HG03139 (cell line): ENCODE data around the gene MPDU1.

Experiments used
- ATAC-seq: cut with Tn5 transposase; IDR thresholded peaks from one replicate; pipeline ENCODE4 v1.9.1; 2021; ENCODE audit not compliant: unreplicated experiment

The MPDU1 gene

DNA sequence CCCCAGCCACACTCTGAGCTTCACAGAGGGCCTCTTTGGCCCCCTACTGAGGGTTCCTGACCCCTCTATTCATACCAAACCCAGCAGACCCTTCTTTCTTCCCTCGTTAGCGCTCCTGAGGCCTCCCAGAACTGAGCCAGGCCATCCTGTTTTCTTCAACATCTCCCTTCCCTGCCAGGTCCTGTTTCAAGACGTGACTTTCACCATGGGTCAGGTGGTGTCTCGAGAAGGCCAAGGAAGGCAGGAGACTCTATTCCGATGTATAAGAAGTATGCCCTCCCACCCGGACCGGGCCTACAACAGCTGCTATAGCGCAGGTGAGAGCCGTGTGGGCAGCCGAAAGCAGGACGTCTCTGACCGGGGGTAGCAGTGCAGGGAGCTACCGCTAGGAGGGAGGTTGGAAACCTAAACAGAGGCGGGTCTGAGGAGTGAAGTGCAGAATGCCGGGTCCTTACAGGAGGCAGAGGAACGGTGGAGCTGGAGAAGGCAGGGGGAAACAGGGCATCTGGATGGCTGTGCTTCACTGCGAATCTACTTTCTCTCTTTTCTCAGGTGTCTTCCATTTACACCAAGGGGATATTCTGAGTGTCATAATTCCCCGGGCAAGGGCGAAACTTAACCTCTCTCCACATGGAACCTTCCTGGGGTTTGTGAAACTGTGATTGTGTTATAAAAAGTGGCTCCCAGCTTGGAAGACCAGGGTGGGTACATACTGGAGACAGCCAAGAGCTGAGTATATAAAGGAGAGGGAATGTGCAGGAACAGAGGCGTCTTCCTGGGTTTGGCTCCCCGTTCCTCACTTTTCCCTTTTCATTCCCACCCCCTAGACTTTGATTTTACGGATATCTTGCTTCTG lies 23.3 kb upstream of the MPDU1 start:
- no peak for ATAC-seq

DNA sequence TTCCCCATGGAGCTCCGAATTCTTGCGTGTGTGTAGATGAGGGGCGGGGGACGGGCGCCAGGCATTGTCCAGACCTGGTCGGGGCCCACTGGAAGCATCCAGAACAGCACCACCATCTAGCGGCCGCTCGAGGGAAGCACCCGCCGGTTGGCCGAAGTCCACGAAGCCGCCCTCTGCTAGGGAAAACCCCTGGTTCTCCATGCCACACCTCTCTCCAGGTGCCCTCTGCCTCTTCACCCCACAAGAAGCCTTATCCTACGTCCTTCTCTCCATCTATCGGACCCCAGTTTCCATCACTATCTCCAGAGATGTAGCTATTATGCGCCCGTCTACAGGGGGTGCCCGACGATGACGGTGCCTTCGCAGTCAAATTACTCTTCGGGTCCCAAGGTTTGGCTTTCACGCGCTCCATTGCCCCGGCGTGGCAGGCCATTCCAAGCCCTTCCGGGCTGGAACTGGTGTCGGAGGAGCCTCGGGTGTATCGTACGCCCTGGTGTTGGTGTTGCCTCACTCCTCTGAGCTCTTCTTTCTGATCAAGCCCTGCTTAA lies 22.6 kb upstream of the MPDU1 start:
- no peak for ATAC-seq

DNA sequence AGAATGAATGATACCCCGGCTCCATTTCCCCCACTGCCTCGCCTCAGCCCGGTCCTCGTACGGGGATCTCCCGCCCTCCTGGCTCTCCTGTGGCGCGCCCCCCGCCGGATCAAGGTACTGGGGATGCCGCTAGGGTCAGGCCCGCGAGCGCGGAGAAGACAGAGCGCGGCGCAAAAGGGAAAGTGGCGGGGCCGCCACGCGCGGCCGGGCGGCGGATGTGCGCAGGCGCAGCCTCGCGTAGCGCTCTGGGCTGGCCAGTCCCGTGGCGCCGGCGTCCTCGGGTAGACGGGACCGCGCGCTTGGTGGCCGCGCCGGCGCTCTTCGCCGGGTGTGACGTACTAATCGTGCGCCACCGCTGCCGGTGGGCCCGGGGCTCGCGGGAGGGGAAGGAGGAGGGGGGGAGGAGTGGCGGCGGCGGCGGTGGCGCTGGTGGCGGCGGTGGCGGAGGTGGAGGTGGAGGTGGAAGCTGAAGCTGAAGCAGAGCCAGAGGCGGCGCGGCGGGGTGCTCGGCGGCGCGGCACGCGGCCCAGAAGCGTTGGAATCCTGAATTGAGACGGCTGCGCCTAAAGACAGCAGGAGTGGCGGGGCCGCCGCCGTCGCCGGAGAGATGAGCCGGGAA lies 22.0 kb upstream of the MPDU1 start, which contains the start of gene SENP3:
SENP3 (plus strand) TSS at position 331 of the 619 bp plus-strand sequence. CDS start 1,158 bp downstream, outside the sequence.
- ATAC-seq = peak; percentile 66

DNA sequence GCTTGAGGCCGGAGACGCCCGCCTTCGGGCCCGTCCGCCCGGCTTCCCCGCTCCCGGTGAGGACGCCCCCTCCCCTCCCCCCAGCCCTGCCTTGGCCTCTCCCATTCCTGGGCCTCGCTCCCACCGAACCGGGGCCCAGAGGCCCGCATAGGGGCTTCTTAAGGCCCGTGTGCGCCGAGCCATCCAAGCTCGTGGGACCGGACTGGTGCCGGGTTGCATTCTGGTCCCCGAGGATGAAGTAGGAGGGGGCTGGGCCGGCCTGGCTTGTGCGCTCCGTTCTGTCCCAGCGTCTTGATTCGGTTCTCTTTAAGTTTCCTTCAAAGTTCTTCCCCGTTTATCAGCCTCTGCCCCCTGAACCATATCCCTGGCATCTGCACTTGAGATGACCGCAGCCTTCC lies 21.4 kb upstream of the MPDU1 start:
- ATAC-seq = no peak

DNA sequence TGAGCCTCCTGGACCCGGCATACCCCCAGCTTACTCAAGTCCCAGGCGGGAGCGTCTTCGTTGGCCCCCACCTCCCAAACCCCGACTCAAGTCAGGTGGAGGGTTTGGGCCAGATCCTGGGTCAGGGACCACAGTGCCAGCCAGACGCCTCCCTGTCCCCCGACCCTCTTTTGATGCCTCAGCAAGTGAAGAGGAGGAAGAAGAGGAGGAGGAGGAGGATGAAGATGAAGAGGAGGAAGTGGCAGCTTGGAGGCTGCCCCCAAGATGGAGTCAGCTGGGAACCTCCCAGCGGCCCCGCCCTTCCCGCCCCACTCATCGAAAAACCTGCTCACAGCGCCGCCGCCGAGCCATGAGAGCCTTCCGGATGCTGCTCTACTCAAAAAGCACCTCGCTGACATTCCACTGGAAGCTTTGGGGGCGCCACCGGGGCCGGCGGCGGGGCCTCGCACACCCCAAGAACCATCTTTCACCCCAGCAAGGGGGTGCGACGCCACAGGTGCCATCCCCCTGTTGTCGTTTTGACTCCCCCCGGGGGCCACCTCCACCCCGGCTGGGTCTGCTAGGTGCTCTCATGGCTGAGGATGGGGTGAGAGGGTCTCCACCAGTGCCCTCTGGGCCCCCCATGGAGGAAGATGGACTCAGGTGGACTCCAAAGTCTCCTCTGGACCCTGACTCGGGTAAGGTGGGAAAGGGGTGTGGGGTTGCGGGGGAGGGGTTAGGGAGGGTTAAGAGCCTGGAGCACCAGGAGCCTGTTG lies 20.4 kb upstream of the MPDU1 start:
- ATAC-seq = no peak

DNA sequence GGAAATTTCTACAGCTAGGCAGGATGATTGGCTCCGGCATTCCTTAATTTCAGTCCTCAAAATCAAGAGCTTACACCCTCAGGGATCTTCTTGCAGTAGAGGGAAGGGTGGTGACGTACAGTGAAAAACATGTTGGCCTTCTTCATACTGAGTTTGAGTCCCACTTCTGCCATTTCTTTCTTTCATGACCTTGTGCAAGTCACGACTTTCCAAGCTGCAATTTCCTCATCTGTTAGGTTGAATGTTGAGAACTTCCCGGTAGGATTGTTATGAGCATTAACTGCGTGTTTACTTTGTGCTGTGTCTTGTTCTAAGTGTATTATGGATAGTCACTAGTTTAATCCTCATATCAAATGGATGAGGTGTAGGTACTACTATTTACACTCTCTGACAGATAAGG lies 14.1 kb upstream of the MPDU1 start:
- no peak for ATAC-seq

DNA sequence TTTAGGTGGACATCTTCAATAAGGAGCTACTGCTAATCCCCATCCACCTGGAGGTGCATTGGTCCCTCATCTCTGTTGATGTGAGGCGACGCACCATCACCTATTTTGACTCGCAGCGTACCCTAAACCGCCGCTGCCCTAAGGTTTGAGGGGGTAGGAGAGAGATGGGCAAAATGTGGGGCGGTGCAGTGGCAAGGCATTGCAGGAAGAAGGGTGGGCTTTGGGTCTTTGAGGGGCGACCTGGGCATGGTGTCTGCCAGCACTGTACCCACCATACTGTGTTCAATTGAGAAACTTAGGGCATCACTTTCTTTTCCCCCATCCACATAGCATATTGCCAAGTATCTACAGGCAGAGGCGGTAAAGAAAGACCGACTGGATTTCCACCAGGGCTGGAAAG lies 13.3 kb upstream of the MPDU1 start:
- ATAC-seq = no peak

DNA sequence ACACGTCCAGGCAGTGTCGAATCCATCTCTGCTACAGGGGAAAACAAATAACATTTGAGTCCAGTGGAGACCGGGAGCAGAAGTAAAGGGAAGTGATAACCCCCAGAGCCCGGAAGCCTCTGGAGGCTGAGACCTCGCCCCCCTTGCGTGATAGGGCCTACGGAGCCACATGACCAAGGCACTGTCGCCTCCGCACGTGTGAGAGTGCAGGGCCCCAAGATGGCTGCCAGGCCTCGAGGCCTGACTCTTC lies 11.4 kb upstream of the MPDU1 start:
- no peak for ATAC-seq

DNA sequence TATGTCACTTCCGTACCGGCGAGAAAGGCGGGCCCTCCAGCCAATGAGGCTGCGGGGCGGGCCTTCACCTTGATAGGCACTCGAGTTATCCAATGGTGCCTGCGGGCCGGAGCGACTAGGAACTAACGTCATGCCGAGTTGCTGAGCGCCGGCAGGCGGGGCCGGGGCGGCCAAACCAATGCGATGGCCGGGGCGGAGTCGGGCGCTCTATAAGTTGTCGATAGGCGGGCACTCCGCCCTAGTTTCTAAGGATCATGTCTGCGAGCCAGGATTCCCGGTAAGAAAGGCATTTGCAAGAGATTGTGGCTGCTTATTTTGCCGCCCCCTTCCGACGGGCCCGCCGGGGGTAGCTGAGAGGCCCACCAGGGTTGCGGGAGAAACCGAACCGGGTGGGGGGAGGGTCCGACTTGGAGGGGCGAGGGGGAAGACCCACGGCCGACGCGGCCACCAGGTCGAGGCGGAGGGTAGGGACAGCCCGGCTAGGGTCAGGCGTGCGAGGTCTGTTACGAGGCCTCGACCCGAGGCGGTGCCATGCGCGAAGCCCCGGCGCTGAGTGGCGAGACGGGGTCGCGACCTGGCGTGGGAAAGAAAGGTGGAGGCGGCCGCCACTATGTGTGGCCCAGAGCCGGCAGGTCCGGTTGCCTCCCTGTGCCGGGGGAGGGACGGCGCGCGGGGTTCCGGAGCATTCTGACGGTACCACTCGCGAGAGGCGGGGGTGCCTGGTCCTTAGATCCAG lies 10.9 kb upstream of the MPDU1 start:
- ATAC-seq = peak; percentile 75

DNA sequence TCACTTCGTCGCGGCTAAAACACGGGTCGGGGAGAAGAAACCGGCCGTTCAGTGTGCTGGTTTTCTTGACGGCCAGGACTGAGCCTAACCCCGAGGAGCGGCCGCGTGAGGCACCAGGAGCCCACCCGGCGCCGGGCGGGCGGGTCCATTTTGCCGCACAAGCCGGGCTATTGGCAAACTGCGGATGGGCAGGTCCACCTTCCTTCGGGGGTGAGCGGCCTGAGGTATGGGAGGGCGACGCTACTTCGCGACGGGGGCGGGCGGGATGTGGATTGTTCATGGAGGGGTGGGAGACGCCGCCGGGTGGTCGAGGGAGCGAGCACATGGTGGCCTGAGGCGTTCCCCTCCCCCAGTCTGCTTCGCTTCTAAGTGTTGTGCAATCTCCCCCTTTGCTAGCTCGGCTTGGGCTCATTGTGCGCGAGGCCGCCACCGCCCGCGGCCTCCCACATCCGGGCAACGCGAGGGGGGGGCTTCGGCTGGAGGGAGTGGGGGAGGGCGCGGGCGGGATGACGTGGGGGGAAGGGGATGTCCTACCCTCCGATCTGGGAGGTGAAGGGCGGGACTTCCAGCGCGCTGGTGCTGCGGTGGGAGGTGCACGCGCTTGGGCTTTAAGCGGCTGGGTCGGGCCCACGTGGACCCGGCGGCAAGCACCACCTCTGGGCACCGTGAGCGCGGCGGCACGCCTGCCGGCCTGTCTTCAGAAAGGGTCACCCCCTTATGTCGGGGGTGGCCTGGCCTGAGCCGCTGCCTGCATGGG lies 10.2 kb upstream of the MPDU1 start:
- ATAC-seq = no peak

DNA sequence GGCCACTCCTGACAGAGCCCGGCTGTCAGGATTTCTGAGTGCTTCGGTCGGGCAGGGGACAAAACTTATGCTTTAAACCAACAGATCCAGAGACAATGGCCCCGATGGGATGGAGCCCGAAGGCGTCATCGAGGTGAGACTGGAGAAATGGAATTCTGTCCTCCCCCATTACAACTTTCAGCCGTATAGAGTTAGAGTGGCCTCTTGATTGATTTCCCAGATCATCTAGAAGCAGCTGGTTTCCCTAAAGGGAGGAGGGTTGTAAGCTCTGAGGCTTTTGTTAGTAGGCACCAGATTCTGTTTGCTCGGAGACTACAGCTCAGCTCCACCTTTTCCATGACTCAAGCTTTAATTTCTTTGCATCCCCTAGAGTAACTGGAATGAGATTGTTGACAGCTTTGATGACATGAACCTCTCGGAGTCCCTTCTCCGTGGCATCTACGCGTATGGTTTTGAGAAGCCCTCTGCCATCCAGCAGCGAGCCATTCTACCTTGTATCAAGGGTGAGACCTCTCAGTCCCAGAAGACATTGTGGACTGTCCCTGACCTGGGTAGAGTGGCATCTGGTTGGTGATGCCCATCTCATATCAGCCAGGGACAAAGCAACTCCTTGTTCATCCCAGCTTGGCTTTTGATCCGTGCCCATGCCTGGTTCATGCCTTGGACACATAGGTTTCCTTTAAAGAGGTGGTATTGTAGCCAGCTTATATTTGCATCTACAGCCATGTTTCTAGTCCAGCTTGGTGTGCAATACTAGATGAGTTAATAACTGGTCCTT lies 9.3 kb upstream of the MPDU1 start:
- no peak for ATAC-seq

DNA sequence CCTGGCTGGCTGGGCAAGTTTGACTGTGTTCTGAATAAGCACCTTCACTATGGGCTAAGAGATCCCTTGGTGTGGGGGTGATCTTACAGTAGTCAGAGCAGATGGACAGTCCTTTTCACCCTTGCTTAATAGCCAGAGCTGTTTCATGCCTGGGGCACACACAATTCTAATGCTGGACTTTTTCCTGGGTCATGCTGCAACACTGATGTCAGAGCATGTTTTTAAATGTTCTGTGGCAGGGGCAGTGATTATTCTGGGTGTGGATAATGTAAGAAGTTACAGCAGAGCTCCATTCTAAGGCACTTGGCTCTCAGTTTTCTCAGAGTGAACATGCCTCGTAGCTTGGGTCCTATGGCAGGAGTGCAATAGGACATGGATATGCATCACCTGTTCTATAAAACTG lies 8.2 kb upstream of the MPDU1 start:
- ATAC-seq = no peak

DNA sequence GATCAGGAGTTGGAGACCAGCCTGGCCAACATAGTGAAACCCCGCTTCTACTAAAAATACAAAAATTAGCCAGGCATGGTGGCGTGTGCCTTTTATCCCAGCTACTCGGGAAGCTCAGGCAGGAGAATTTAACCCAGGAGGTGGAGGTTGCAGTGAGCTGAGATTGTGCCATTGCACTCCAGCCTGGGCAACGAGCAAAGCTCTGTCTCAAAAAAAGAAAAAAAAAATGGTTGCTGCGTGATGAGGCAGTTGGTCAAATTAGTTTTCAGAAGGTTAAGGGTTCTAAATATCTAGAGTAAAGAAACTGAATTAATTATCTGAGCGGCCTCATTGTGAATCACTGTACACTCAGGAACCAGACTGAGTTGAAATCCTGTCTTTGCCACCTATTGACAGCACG lies 7.7 kb upstream of the MPDU1 start:
- no peak for ATAC-seq

DNA sequence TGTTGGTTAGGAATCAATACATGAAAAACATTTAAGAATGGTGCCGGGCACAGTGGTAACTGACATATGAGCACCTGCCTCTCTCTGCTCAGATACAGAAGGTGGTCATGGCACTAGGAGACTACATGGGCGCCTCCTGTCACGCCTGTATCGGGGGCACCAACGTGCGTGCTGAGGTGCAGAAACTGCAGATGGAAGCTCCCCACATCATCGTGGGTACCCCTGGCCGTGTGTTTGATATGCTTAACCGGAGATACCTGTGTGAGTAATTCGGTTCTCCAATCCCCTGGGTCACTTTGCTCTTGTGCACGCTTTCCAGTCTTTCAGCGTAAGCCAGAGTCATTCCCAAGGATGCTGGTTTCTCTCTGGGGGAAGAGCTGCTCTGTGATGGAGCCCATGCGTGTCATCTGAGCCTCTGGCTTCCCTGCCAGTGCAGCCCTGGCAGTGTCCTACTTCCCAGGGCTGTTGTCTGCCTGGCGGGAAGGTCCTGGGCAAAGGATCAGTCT lies 7.2 kb upstream of the MPDU1 start:
- ATAC-seq = no peak

DNA sequence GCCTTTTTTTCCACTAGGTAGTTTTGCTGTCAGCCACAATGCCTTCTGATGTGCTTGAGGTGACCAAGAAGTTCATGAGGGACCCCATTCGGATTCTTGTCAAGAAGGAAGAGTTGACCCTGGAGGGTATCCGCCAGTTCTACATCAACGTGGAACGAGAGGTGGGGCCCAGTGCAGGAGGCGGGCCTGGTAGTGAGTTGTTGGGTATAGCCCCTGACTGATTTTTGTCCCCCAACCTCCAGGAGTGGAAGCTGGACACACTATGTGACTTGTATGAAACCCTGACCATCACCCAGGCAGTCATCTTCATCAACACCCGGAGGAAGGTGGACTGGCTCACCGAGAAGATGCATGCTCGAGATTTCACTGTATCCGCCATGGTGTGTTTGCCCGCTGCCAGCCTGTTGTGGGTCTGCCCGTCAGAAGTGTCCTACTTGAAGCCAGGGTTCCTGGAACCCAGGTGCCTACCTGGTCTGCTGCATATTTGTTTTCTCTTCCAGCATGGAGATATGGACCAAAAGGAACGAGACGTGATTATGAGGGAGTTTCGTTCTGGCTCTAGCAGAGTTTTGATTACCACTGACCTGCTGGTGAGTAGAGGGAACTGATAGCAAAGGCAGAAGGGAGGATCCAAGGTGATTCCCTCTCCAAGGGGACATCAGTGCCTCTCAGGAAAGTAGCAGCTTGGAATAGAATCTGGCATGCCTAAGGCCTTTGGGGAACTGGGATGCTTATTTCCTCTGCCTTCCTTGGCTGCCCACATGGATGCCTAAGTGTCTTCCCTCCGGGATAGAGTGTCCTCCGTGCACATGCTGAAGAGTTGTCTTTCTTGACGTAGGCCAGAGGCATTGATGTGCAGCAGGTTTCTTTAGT lies 6.1 kb upstream of the MPDU1 start:
- no peak for ATAC-seq

DNA sequence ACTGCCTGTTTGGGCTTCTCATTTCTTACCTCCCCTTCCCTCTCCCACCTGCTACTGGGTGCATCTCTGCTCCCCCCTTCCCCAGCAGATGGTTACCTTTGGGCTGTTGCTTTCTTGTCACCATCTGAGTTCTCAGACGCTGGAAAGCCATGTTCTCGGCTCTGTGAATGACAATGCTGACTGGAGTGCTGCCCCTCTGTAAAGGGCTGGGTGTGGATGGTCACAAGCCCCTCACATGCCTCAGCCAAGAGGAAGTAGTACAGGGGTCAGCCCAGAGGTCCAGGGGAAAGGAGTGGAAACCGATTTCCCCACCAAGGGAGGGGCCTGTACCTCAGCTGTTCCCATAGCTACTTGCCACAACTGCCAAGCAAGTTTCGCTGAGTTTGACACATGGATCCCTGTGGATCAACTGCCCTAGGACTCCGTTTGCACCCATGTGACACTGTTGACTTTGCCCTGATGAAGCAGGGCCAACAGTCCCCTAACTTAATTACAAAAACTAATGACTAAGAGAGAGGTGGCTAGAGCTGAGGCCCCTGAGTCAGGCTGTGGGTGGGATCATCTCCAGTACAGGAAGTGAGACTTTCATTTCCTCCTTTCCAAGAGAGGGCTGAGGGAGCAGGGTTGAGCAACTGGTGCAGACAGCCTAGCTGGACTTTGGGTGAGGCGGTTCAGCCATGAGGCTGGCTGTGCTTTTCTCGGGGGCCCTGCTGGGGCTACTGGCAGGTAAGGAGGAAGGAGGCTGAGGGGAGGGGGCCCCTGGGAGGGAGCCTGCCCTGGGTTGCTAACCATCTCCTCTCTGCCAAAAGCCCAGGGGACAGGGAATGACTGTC lies 4.4 kb upstream of the MPDU1 start, which contains the start of gene CD68:
CD68 (plus strand) TSS at position 638 of the 833 bp plus-strand sequence; CDS start at position 678, 40 bp downstream.
- ATAC-seq = no peak

DNA sequence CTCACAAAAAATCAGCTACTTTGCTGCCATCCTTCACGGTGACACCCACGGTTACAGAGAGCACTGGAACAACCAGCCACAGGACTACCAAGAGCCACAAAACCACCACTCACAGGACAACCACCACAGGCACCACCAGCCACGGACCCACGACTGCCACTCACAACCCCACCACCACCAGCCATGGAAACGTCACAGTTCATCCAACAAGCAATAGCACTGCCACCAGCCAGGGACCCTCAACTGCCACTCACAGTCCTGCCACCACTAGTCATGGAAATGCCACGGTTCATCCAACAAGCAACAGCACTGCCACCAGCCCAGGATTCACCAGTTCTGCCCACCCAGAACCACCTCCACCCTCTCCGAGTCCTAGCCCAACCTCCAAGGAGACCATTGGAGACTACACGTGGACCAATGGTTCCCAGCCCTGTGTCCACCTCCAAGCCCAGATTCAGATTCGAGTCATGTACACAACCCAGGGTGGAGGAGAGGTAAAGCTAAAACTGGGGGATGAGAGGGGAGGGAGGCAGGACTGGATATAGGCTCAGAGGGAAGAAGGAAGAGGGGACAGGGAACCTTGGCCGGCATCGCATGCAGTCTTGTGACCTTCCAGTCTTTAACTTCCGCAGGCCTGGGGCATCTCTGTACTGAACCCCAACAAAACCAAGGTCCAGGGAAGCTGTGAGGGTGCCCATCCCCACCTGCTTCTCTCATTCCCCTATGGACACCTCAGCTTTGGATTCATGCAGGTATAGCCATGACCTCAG lies 3.6 kb upstream of the MPDU1 start:
- ATAC-seq = no peak
